Astrocyte (in vitro differentiated cells and primary cell): ENCODE results near the gene PCDHB10.

ENCODE experiments used
- CTCF ChIP-seq: IDR thresholded peaks from 2 replicates; pipeline ENCODE4 v1.5.1; 2011; ENCODE audit warnings: low read depth, mild to moderate bottlenecking, inconsistent platforms, low read length, moderate library complexity; ENCODE audit not compliant: insufficient read depth
- EZH2 ChIP-seq: IDR thresholded peaks from 2 replicates; pipeline ENCODE4 v1.6.1; 2012; ENCODE audit warnings: mild to moderate bottlenecking, low read length, inconsistent platforms; ENCODE audit not compliant: insufficient read depth

- TF ChIP-seq CTCF = no peak
- TF ChIP-seq EZH2 = no peak
These were observed 9.9 kb upstream of the PCDHB10 start, which contains the start of gene PCDHB16 for GRCh38 chr5:141182248-141182647.
